GM18499 (cell line): Measurements from ENCODE around the gene SLC7A10.

ENCODE experiments used
- ATAC-seq: cut with Tn5 transposase; IDR thresholded peaks from one replicate; pipeline ENCODE4 v1.9.1; 2021; ENCODE audit warnings: moderate number of reproducible peaks; ENCODE audit not compliant: insufficient read depth, unreplicated experiment

SLC7A10 gene

DNA sequence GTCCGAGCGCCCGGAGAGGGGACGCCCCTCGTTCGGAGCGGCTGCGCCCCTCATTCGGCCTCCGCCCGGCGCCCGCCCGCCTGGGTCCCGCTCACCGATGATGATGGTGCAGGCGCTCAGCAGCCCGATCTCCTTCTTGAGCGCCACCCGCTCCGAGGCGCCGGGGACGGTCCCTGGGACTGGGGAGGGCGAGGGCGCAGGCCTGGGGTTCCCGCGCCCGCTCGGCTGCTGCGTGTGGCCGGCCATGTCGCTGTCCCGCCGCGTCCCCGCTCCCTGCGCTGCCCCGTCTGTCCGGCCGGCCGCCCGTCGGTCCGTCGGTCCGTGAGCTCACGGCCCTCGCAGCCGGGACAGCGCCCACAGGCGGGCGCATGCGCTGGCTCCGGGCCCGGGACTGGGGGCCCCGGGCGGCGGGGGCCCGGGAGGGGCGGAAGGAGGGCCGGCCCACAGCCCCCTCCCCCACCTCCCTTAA is at the start of gene SLC7A10:
SLC7A10 (minus strand) TSS at position 393 of the 469 bp plus-strand sequence; CDS start at position 246, 147 bp downstream.
- ATAC-seq: no peak

DNA sequence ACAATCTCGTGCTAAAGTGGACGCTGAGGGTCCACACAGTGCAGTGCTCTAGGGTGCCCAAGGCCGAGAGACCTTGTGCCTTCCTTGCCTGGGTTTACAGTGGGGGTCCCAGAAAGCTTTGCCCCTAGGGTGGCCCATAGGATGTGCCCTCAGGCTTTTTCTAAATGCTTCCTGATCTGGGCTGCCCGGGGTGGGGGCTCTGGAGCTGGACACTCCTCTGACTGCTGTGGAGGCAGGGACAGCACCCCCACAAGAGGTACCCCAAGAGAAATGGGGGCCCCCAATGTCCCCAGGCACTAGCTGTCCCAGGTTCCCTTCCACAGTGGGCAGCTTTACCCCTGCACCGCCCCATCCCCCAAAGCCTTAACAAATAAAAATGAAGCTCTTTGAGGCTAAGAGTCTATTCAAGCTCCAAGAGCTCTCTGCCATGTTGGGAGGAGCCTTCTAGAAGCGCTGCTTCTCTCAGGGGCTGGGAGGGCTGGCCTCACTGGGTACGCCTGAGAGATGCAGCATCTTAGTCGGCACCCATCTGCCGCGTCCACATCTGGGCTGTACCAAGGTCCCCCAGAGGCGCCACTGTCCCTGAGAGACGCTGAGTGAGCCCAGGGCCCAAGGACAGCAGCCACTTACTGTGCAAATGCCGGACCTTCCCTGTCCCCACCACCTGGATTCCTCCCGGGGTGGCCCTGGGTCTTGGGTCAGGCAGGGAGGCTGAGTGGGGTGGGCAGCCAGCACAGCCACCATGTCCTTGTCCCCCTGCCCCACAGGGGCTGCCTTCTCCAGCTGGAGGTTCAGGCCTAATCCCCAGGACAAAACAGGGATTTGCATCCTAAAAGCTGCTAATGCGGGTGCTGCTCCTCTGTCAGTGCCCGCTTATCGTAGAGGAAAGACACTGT is 49.3 kb upstream of the SLC7A10 start:
- no peak for ATAC-seq

- ATAC-seq: no peak
These were observed 48.4 kb upstream of the SLC7A10 start for GRCh38 chr19:33273881-33274662.

DNA sequence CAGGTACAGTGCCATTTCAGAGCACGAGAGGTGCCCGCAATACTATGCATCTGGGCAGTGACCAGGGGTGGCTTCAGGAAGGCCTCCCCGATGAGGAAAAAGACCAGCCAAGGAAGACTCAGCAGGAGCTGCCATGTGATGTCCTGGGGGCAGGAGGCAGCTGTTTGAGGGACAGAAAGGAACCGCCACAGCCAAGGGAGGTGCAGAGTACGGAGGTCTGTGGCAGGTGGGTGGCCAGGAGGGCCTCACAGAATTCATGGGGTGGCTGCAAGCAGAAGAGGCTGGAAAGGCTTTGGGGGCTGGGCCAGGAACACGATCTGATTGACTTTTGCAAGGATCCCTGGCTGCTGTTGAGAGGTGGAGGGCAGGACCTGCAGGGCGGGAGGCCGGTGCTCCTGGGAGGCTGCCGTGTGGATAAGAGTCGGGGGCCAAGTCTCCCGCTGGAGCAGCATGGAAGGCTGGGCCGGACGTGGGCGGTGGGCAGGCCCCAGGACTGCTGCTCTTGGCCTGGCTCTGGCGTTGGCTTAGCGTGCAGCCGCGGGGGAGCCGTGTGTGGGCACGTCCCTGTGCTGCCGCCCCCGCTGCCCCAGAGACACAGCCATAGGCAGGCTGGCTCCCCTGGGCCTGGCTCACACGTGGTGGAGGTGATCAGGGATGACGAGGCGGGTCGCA is 47.6 kb upstream of the SLC7A10 start:
- ATAC-seq: no peak

DNA sequence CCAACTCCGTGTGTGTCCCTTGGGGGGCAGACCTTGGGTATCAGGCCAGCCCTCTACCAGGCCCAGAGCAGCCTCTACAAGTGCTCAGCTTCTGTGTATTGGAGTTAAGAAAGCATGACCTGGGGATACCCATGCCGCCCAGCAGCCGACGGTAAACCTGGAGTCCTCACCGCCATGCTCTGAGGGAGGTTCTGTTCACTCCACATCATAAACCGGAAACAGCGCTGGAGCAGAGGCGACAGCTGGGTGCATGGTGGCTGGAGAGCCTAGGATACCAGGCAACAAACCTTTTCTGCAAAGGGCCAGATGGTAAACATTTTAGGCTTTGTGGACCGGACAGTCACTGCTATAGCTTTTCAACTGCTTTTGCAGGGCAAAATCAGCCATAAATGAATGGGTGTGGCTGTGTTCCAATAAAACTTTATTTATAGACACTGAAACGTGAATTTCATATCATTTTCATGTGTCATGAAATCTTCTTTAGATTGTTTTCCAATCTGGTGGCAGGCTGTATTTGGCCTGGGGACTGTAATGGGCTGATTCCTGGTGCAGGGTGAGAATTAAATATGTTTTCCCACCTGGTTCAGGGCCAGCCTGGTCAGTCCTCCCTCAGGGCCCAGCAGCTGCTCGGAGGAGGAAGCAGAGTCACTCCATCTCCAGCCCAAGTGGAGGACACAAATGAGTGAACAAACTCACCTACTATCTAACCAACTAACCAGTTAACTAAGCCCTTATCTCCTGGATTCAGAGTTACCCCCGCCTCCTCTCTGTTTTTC is 45.8 kb upstream of the SLC7A10 start:
- no peak for ATAC-seq

DNA sequence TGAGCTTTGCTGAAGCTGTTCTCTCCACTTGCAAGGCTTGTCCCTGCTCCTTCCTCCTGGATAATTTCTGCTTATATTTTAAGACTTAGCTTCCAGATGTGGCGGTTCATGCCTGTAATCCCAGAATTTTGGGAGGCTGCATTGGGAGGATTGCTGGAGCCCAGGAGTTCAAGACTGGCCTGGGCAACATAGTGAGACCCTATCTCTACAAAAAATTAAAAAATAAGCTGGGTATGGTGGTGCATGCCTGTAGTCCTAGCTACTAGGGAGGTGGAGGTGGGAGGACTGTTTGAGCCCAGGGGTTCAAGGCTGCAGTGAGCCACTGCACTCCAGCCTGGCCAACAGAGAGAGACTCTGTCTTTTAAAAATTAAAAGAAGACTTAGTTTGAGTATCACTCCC is 45.1 kb upstream of the SLC7A10 start:
- no peak for ATAC-seq

DNA sequence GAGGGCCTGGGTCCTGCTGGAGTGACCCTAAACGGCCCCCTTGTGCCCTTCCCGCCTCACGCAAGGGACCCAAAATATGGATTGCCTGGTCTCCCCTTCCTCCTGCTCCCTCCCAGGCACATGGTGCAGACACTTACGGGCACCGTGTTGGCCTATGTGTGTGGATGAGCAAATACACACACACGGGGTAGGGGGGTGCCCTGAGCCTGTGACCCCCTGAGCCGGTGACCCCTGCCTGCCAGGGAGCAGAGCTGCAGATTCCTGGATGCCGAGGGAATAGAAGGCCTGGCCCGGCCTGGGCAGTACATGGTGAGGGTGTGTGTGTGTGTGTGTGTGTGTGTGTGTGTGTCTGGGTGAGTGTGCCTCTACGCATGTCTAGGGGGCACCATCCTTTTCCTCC is 43.4 kb upstream of the SLC7A10 start:
- no peak for ATAC-seq

GRCh38 chr19:33268162-33268991 is 42.7 kb upstream of the SLC7A10 start:
- no peak for ATAC-seq

- no peak for ATAC-seq
These were observed 42.1 kb upstream of the SLC7A10 start for GRCh38 chr19:33267706-33268105.

- no peak for ATAC-seq
These were observed 41.4 kb upstream of the SLC7A10 start for GRCh38 chr19:33266974-33267484.

DNA sequence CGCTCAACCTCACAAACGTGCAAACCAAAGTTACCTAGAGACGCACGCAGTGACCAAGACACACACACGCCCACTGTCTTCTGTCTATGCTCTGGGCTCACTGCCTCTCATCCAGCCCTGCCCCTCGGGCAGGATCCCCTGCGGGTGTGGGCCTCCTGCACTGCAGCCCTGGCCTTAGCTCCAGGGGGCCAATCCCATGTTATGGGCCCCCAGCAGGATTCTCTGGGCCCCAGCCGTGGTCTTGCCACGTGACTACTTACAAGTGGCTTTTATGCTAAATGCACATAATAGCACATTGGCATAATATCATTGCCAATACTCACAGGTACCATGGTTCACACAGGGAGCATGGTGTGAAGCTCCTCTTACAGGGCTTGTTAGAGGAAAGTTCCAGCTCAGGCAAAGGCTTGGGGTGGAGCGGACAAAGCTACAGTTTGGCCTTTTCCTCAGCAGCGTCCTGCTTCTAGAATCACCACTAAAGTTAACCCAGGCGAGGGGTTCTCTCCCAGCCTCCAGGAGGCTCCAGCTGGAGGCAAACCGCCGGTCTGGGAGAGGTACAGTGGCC is 39.3 kb upstream of the SLC7A10 start:
- ATAC-seq: no peak

DNA sequence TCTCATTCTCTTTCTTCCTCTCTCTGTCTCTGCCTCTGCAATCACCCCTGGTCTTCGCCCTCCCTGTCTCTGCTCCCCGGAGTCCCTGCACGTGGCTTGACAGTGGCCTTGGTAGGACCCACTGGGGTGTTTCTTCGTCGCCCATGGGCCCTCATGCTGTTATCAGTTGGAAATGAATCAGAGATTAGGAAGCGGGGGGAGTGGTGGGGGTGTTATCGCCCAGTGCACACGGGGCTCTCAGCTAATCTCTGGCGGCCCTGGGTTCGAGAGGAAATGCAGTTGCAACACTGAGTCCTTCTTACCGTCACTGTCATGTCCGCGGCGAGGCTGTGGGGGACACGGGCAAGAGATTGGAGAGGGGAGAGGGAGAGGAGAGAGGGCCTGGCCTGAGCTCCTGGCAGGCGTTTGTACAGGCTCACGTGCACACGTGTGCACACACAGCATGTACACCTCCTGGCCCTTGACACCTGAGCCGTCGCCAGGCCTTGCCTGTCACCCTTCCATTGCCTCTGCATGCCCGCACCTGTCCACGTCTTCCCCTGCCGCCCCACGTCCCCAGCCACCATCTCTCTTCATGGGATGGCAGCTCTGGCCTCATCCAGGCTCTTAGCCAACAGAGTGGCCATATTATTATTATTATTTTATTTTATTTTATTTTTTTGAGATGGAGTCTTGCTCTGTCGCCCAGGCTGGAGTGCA is 37.8 kb upstream of the SLC7A10 start:
- ATAC-seq: no peak

DNA sequence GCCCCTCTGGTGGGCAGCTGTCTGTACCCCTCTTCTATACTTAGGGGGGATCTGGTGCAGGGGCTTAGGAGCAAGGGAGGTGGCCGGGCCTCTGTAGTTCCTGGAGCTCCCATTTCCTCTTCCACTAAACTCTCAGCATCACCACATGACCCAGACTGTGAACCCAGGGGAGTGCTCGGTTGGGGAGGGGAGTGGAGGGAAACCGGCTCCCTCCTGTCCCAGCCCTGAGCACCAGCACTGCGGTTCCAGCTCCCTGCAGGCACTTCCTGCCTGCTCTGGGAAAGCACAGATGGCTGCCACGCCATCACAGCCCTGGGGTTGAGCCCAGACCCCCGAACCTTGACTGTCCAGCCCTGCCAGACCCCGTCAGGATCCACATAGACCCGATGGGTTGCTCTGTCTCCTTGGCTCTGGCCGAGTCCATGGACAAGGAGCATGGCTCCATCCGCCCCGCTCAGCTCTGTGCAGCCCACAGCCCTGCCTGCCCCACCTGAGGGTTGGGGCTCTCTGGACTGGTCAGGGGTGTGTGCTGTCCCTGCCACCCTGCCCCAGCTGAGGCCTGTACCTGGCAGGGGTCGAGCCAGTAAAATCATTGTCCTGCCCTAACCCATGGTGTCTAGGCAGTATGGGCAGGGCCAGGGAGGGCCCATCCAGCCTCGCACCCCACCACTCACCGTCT is 36.0 kb upstream of the SLC7A10 start:
- no peak for ATAC-seq

DNA sequence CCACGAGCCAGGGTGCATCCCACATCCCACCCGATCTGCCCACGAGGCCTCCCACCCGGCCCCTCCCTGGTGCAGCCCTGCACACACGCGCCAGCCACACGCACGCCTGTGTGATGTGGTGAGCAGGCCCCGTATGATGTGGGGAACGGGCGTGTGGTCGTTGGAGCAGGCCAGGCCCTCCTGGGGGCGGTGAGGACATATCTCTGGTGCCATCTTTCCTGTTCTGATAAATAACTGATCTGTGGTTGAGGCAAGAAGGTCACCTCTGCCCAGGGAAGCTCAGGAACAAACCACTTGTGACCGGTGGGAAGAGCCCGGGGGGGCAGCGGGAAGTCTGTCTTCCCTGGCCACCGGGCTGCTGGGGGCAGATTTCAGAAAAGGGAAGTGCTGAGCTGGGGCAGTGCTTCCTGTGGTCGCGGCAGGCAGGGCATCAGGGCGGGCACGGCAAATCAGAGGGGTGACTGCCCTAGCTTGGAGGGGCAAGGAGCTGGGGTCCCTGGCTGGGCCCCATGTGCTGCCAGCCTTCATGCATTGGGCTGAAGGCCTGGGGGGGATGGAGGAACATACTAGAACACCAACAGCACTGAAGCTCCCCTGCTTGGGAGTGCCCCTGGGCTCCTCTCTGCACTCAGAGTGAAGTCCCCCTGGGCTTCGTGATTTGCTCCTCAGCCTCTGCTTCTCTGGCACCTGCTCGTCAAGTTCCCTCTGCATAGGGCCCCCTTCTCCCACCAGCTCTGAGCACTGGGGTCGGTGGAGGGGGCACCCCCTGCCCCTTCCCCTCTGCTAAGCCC is 35.2 kb upstream of the SLC7A10 start:
- no peak for ATAC-seq

DNA sequence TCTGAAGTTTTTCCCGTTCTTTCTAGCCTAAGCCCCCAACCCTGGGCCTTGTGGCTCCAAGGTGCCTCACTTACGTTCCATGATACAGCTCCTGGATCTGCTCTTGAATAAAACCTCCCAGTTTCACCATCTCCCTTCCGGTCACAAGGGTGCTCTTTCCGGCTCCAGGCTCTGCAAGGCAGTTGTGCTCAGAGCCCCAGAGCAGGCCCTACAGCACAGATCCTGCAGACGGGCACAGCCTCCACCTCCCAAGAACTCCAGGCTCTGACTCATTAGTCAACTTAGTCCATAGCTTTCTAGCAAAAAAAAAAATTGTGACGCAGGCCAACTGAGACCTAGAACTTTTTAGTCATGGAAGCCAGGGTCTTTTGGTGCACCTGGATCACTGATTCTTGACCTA is 33.9 kb upstream of the SLC7A10 start:
- ATAC-seq: no peak

DNA sequence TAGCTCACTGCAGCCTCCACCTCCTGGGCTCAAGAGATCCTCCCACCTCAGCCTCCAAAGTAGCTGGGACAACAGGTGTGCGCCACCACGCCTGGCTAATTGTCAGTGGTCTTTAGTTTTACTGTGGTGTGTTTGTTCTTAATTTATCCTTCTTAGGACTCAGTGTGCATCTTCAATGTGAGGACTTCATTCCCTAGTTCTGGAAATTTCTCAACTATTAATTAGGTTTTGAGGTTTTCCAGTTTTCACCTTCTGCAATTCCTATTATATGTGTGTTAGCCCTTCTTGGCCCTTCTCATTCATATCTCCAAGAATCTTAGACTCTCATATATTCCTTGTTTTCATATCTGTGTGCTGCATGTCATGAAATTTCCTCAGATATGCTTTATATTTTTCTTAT is 32.2 kb upstream of the SLC7A10 start:
- no peak for ATAC-seq

DNA sequence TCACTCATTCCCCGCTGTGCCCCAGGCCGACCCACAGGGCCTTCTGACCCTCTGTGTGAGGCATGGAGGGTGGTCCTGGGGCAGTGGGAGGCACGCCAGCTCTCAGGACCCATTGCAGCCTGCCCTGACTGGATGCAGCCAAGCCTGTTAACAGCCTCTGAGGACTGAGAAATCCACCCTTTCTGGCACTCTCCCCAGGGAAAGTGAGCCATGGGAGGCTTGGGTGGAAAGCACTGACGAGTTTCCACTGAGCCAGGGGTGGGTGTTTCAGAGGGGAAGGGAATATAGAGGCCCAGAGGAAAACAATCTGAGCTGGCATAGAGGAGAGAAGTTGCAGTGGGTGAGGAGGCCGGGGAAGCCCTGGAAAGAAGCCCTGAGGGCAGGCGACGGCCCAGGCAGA is 30.6 kb upstream of the SLC7A10 start:
- no peak for ATAC-seq
